GM12878 (cell line): ENCODE results near the gene ANKRD60. TPM values are rescaled to one million over a fixed set of nuclear protein-coding genes. Genes with fewer than 3 reads are reported as not detected.

Experiments
- ATAC-seq: fragments of 200-7000 bp; cut with Tn5 transposase; 3 replicates; pipeline ENCODE4 v1.9.1; 2020; ENCODE audit warnings: mild to moderate bottlenecking, moderate library complexity
- BruUV-seq: library from RNA; stranded (reverse); fragments of 400-500 nt; replicated peaks from 2 replicates; lab custom pipeline; 2021; lab: Mats Ljungman, UMichigan
- CTCF ChIA-PET: fragments of 300-600 bp; sonication (Branson Sonifier 250); formaldehyde crosslinking; extraction: SDS; loops from one replicate; lab custom pipeline; 2021; ENCODE audit warnings: inconsistent platforms; lab: Yijun Ruan, JAX
- POLR2A ChIA-PET: fragments of 350-600 bp; formaldehyde crosslinking; extraction: SDS; loops from one replicate; lab custom pipeline; 2021; ENCODE audit warnings: inconsistent platforms; lab: Charles Lee
- RAD21 ChIA-PET: fragments of 300-600 bp; sonication (Branson Sonifier 250); formaldehyde crosslinking; loops from one replicate; lab custom pipeline; 2023; ENCODE audit warnings: antibody characterized with exemption; ENCODE audit not compliant: unreplicated experiment; lab: Charles Lee
- SMC1A ChIA-PET: fragments of 300-600 bp; sonication (Branson Sonifier 250); formaldehyde crosslinking; loops from one replicate; lab custom pipeline; 2023; ENCODE audit not compliant: unreplicated experiment, uncharacterized antibody; lab: Charles Lee
- DNase-seq: peaks from one replicate; pipeline ENCODE4 v3.0.0-alpha.2; 2011; ENCODE audit warnings: low read depth, low spot score
- FAIRE-seq: peaks from 3 replicates; lab custom pipeline; 2011; peaks lifted over from hg19 to GRCh38; lab: Jason Lieb, UNC
- H2AFZ ChIP-seq: 2 replicates; pipeline ENCODE4 v1.6.0; 2011; ENCODE audit warnings: low read depth, low read length, control low read depth; ENCODE audit not compliant: control insufficient read depth
- H3K27ac ChIP-seq: 2 replicates; pipeline ENCODE4 v1.5.1; 2011; ENCODE audit warnings: control low read depth; ENCODE audit not compliant: control insufficient read depth, insufficient read depth
- H3K27me3 ChIP-seq, 2 experiments: replicated peaks in 1 of 2; 2 replicates each; pipeline versions ENCODE4 v1.6.0 to v1.6.1; 2011; ENCODE audit warnings: low read length in 1 of 2; ENCODE audit not compliant: control insufficient read depth in 2 of 2, insufficient read depth in 2 of 2
- H3K36me3 ChIP-seq, 2 experiments: 2 replicates each; pipeline ENCODE4 v1.5.1; 2011; ENCODE audit warnings: low read length in 1 of 2; ENCODE audit not compliant: control insufficient read depth in 2 of 2, insufficient read depth in 2 of 2
- H3K4me1 ChIP-seq: 2 replicates; pipeline ENCODE4 v1.6.1; 2011; ENCODE audit warnings: mild to moderate bottlenecking, low read length, moderate library complexity, mixed read lengths; ENCODE audit not compliant: control insufficient read depth, insufficient read depth
- H3K4me2 ChIP-seq: 2 replicates; pipeline ENCODE4 v1.6.0; 2011; ENCODE audit warnings: control low read depth; ENCODE audit not compliant: control insufficient read depth, insufficient read depth
- H3K4me3 ChIP-seq: fragments of 200-600 bp; sonication (generic); 2 replicates; pipeline ENCODE4 v1.5.1; 2016
- H3K79me2 ChIP-seq: 2 replicates; pipeline ENCODE4 v1.6.0; 2011; ENCODE audit warnings: low read length; ENCODE audit not compliant: control insufficient read depth, insufficient read depth
- H3K9ac ChIP-seq: 2 replicates; pipeline ENCODE4 v1.8.0; 2011; ENCODE audit warnings: low read length, control low read depth, mixed read lengths; ENCODE audit not compliant: control insufficient read depth, insufficient read depth
- H3K9me3 ChIP-seq: replicated peaks from 3 replicates; pipeline ENCODE4 v1.5.1; 2011; ENCODE audit warnings: mild to moderate bottlenecking, low read length; ENCODE audit not compliant: control insufficient read depth, insufficient read depth
- H4K20me1 ChIP-seq: 2 replicates; pipeline ENCODE4 v1.6.0; 2011; ENCODE audit not compliant: control insufficient read depth, insufficient read depth
- CBFB ChIP-seq: IDR thresholded peaks from 2 replicates; pipeline ENCODE4 v1.6.1; 2016; ENCODE audit warnings: antibody characterized with exemption, low read depth
- CBX5 ChIP-seq: sonication (generic); IDR thresholded peaks from 2 replicates; pipeline ENCODE4 v1.6.1; 2016; ENCODE audit warnings: low read depth, moderate library complexity, mild to moderate bottlenecking, inconsistent platforms
- CHD2 ChIP-seq: IDR thresholded peaks from 2 replicates; pipeline ENCODE4 v1.6.1; 2011; ENCODE audit warnings: low read depth, low read length, improper control_type of control experiment, borderline replicate concordance
- E2F8 ChIP-seq: fragments of 450-650 bp; IDR thresholded peaks from 2 replicates; pipeline ENCODE4 v1.6.1; 2018; ENCODE audit warnings: mild to moderate bottlenecking, low read depth, moderate library complexity; ENCODE audit not compliant: partially characterized antibody
- ELK1 ChIP-seq: IDR thresholded peaks from 2 replicates; pipeline ENCODE4 v1.6.1; 2012; ENCODE audit warnings: low read depth, low read length, improper control_type of control experiment
- EP300 ChIP-seq, 2 experiments: fragments of 150-350 bp in 1 of 2; IDR thresholded peaks; 2 replicates each; pipeline ENCODE4 v1.6.1; 2011 to 2012; ENCODE audit warnings: low read depth in 2 of 2, low read length in 2 of 2, borderline replicate concordance in 1 of 2, improper control_type of control experiment in 1 of 2, inconsistent platforms in 1 of 2; ENCODE audit not compliant: control insufficient read depth in 1 of 2
- IRF5 ChIP-seq: fragments of 450-650 bp; IDR thresholded peaks from 2 replicates; pipeline ENCODE4 v1.6.1; 2017; ENCODE audit warnings: borderline replicate concordance
- JUND ChIP-seq: IDR thresholded peaks from 2 replicates; pipeline ENCODE4 v1.6.1; 2012; ENCODE audit warnings: low read depth, mild to moderate bottlenecking, low read length, improper control_type of control experiment, moderate library complexity
- MYB ChIP-seq: fragments of 150-350 bp; IDR thresholded peaks from 2 replicates; pipeline ENCODE4 v1.6.1; 2014; ENCODE audit warnings: mild to moderate bottlenecking, low read depth, low read length, borderline replicate concordance
- NFXL1 ChIP-seq: fragments of 450-650 bp; IDR thresholded peaks from 2 replicates; pipeline ENCODE4 v1.6.1; 2017; ENCODE audit warnings: antibody characterized with exemption, mild to moderate bottlenecking, borderline replicate concordance
- PAX8 ChIP-seq: fragments of 450-650 bp; IDR thresholded peaks from 2 replicates; pipeline ENCODE4 v1.6.1; 2017; ENCODE audit warnings: mild to moderate bottlenecking, moderate library complexity
- RELA ChIP-seq: fragments of 450-650 bp; IDR thresholded peaks from 2 replicates; pipeline ENCODE4 v1.8.0; 2014; ENCODE audit warnings: borderline replicate concordance; ENCODE audit not compliant: partially characterized antibody
- SREBF2 ChIP-seq: IDR thresholded peaks from 2 replicates; pipeline ENCODE4 v1.6.1; 2012; ENCODE audit warnings: mild to moderate bottlenecking, low read length
- YY1 ChIP-seq: IDR thresholded peaks from 2 replicates; pipeline ENCODE4 v1.6.1; 2011; ENCODE audit warnings: low read depth, mild to moderate bottlenecking, low read length
- ZNF207 ChIP-seq: fragments of 450-650 bp; IDR thresholded peaks from 2 replicates; pipeline ENCODE4 v1.6.1; 2014; ENCODE audit warnings: antibody characterized with exemption, mild to moderate bottlenecking, borderline replicate concordance
- ZSCAN29 ChIP-seq: fragments of 450-650 bp; IDR thresholded peaks from 2 replicates; pipeline ENCODE4 v1.6.1; 2017; ENCODE audit warnings: mild to moderate bottlenecking, moderate library complexity
- ZZZ3 ChIP-seq: IDR thresholded peaks from 2 replicates; pipeline ENCODE4 v1.6.1; 2011; ENCODE audit warnings: low read depth; ENCODE audit not compliant: control insufficient read depth, insufficient read length
- WGBS: methylation state at CpG from one replicate; pipeline ENCODE4 v1.1.6; 2016; ENCODE audit warnings: low lambda C conversion rate; ENCODE audit not compliant: insufficient replicate concordance, insufficient coverage; ENCODE audit errors: missing lambda C conversion rate; 5-methylcytosine and 5-hydroxymethylcytosine counted together
- in situ Hi-C: fragments of 300-500 bp; cut with MboI; formaldehyde crosslinking; loops from 9 replicates; pipeline ENCODE4 v1.14.3; 2018; ENCODE audit warnings: mixed read lengths
- intact Hi-C: fragments of 100-400 bp; cut with micrococcal nuclease; formaldehyde crosslinking; loops from one replicate; pipeline ENCODE4 v1.14.2; 2022; ENCODE audit not compliant: unreplicated experiment
- polyA plus RNA-seq, 11 experiments: library from polyadenylated mRNA; depleted of rRNA in 4 of 11; unstranded in 6 of 11; stranded (reverse) in 5 of 11; fragments of >200 nt; fragmentation: Nextera tagmentation in 4 of 11; fragmentation: Illumina TruSeq in 1 of 11; extraction: Ambion mirVana in 4 of 11; extraction: Trizol in 1 of 11; gene quantifications; 1 replicate in 1 of 11; 2 replicates in 10 of 11; pipeline versions ENCODE4 v1.2.1 to v1.2.3, GENCODE V29; 2011 to 2016; ENCODE audit warnings: inconsistent platforms in 2 of 11, missing spikeins in 2 of 11, low read depth in 1 of 11
- total RNA-seq, 4 experiments: library from RNA; depleted of rRNA in 3 of 4; stranded (reverse); fragments of >200 nt in 3 of 4; fragmentation: Illumina TruSeq in 1 of 4; extraction: Trizol in 1 of 4; gene quantifications; 2 replicates each; pipeline versions ENCODE4 v1.2.1 to v1.2.3, GENCODE V29; 2013 to 2021
- TF ChIP-seq, protein P1 (sequence below): fragments of 450-650 bp; conservative IDR thresholded peaks from 2 replicates; pipeline ENCODE4 v1.6.1; 2017; ENCODE audit warnings: mild to moderate bottlenecking, moderate library complexity

The ANKRD60 gene
- total and polyA plus RNA-seq, 10 of the 15 experiments (the other 5 are each of a cell fraction or from before 2014, with no cell fraction given) = not detected

DNA sequence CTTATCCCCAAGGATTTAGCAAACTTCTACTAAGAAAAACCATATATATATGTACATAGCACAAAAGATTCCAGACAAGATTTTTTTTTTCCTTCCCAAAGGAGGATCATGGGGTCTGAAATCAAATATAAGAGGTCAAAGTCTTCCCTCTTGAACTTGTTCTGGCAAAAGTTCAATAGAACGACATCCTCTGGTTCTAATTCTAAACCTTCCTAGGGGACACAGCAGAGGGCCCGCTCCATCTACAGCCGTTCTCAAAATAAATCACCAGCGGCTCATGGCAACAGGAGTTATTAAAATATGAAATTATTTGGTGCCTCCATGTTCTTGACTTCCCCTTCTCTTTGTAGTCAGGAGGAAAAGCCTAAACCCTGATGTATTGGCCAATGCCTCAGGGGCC lies 29.0 kb downstream of the ANKRD60 start:
- SMC1A ChIA-PET = no interaction called here
- BruUV-seq = no TSS peak
- RAD21 ChIA-PET = no interaction called here
- CTCF ChIA-PET = no interaction called here
- Histone ChIP-seq H4K20me1 (no peaks in the 10 kb centered on the region), H3K27ac (no peak overlapping the region), H3K9ac (no peak overlapping the region), H3K4me3 (no peak overlapping the region), H3K79me2 (no peaks in the 10 kb centered on the region), H2AFZ (no peak overlapping the region), H3K9me3 (no peaks in the 10 kb centered on the region; the same call in 2 of the 3 replicates), H3K4me1 (no peaks in the 10 kb centered on the region), H3K36me3 (no peaks in the 10 kb centered on the region), H3K27me3 (peaks cover 0 to 1% of the 10 kb centered on the region in 2 experiments; a peak in 2 of 4 replicates), H3K4me2 (no peak overlapping the region)
- no peak for ATAC-seq
- TF ChIP-seq, protein P1, sequence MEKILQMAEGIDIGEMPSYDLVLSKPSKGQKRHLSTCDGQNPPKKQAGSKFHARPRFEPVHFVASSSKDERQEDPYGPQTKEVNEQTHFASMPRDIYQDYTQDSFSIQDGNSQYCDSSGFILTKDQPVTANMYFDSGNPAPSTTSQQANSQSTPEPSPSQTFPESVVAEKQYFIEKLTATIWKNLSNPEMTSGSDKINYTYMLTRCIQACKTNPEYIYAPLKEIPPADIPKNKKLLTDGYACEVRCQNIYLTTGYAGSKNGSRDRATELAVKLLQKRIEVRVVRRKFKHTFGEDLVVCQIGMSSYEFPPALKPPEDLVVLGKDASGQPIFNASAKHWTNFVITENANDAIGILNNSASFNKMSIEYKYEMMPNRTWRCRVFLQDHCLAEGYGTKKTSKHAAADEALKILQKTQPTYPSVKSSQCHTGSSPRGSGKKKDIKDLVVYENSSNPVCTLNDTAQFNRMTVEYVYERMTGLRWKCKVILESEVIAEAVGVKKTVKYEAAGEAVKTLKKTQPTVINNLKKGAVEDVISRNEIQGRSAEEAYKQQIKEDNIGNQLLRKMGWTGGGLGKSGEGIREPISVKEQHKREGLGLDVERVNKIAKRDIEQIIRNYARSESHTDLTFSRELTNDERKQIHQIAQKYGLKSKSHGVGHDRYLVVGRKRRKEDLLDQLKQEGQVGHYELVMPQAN = no peak
- TF ChIP-seq ELK1 (no peak), JUND (no peak), CHD2 (no peak), NFXL1 (no peak), MYB (no peak), E2F8 (no peak), EP300 (IDR thresholded peaks at IDR 0.05; ENCODE audit: borderline replicate concordance in 1 of 2, control insufficient read depth in 1 of 2, low read depth in 2 of 2, low read length in 2 of 2) (no peak), ZSCAN29 (no peak), IRF5 (no peak), SREBF2 (no peak), CBFB (no peak), YY1 (no peak), RELA (no peak), PAX8 (no peak), ZZZ3 (no peak), CBX5 (no peak), ZNF207 (no peak)
- POLR2A ChIA-PET = no interaction called here
- in situ Hi-C loops = no loop called here
- 31% methylated on average over 4 of the region's 4 CpGs for WGBS
- FAIRE-seq = no peak
- no peak for DNase-seq
- intact Hi-C loops = no loop called here
